ENCODE results near the gene ACOXL.

The ACOXL gene

GRCh38 chr2:110876167-110876999, 144.0 kb downstream of the ACOXL start:
- no peak for DNase-seq (ENCODE audit: low read depth)

- no peak for DNase-seq (ENCODE audit: low read depth)
Observed at GRCh38 chr2:110877031-110877827, 144.9 kb downstream of the ACOXL start.

DNA sequence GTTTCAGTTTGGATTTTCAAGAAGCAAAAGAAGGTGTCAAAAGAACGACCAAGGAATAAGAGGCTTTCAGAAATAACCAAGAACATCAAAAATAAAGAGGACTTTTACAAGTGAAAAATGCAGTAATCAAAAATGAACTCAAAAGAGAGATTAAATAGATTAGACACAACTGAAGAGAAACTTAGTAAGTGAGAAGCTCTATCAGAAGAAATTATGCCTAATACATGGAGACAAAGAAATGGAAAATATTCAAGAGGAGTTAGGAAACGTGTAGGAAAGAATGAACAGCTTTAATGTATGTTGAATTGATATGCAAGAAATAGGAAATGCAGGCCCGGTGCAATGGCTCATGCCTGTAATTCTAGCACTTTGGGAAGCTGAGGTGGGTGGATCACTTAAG, 145.8 kb downstream of the ACOXL start:
- no peak for DNase-seq (ENCODE audit: low read depth)

GRCh38 chr2:110881908-110882307, 149.5 kb downstream of the ACOXL start:
- no peak for DNase-seq (ENCODE audit: low read depth)

DNA sequence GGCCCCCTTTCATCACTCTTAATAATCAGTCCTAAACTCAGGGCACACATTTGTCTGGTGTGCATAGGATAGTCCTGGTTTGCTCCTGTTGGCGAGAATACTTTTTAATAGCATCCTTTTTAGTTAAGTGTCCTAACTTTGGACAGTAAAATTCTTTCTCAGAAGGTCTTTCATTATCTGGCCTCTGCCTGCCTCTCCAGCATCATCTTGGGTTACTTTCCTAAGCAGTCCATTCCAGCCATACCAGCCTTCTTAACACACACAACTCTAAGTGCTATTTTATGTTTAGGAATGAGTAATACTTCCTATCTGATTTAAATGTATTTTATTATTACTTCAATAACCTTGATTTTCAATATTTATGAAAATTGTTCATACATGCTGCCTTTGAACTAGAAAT, 151.0 kb downstream of the ACOXL start:
- DNase-seq (ENCODE audit: low read depth), result no peak

DNA sequence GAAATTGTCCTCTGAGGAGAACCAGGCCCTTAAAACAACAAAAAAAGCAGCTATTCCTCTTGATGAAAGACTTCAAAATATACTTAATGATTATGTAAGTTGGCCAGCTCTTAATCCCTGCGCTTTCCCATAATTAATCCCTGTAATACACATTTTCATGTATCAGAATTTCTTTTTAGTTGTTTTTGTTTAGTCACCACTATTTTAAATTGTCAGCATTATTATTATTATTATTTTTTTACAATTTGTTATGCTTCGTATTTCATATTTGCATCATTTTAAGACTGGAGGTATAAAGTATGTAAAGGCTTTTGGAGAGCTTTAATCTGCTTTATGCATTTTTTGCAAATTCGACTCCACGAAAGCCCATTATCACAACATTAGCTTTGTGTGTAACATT, 152.9 kb downstream of the ACOXL start:
- DNase-seq (ENCODE audit: low read depth), result no peak

DNA sequence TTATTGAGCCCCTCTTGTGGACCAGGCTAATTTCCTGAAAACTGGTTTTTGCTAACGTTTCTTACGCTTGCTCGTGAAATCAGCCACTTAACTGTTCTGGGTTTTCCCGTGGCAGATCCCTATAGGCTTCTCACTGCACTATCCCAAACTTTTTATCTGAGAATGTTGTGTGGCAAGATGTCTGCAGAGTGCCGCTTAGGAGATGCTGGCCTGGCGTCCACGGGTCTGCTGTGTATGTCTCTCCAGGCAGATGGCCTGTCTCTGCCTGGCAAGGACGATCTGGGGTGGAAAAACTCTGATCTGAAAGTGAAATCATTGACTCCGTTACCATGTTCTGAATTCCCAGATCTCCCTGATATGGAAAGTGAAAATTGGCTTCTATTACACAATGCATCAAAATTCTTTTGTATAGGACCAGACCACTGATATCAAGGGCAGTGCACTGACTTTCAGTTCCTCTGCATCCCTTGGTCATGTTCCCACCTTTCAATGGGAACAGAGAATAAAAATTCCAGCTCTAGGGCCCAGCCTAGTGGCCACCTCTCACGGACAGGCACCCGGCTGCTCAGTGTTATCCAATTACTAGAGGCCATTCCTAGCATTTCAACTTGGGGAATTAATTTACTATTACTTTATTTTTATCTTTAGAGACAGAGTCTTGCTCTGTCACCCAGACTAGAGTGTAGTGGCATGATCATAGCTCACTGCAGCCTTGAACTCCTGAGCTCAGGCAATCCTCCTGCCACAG, 154.6 kb downstream of the ACOXL start:
- DNase-seq (ENCODE audit: low read depth), result no peak

- no peak for DNase-seq (ENCODE audit: low read depth)
Observed at GRCh38 chr2:110888411-110888810, 156.0 kb downstream of the ACOXL start.

DNA sequence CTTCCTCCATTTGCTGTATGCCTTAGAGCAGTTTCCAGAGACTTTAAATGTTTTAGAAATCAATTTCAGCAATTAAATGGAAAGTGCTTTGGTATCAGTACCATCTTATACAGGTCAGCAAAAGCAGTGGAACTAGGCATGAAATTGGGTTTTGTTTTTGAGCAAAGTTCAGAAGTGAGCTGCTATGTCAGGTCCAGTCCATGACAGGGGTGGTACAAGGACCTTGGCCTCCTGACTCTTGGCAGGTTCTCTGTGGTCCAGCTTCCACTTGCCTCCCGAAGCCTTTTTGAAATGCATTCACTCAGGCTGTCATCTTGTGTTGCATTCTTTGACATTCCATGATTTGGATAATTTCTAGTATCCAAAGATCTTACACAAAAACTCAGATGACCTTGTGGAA, 159.3 kb downstream of the ACOXL start:
- DNase-seq (ENCODE audit: low read depth), result no peak

DNA sequence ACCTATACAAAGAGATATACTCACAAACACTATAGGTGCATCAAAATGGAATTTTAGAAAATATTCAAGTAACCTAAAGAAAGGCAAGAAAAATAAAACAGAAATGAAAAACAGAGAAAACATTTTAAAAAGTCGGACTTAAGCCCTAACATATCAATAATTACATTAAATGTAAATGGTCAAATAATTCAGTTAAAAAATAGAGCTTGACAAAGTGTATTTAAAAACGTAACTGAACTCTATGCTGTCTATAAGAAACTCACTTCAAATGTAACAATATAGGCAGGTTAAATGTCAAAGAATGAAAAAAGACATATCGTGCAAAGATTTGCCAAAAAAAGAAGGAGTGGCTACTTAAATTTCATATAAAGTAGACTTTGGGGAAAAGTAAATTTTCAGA, 163.9 kb downstream of the ACOXL start:
- no peak for DNase-seq (ENCODE audit: low read depth)

DNA sequence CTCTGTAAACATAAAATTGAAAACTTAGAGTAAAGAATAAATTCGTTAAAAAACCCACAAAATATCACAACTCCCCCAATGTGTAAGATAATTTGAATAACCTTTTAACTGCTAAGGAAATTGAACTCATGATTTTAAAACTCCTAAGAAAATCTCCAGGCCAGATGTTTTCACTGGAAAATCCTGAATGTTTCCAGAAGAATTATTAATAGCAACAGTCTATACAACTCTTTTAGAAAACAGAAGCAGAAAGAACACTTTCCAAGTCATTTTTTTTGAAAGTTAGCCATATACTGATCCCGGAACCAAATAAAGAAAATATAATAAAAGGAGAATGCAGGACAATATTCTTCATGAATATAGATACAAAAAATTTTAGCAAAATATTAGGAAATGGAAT, 165.6 kb downstream of the ACOXL start:
- no peak for DNase-seq (ENCODE audit: low read depth)

- DNase-seq (ENCODE audit: low read depth), result no peak
Observed at GRCh38 chr2:110900191-110900590, 167.8 kb downstream of the ACOXL start.

DNA sequence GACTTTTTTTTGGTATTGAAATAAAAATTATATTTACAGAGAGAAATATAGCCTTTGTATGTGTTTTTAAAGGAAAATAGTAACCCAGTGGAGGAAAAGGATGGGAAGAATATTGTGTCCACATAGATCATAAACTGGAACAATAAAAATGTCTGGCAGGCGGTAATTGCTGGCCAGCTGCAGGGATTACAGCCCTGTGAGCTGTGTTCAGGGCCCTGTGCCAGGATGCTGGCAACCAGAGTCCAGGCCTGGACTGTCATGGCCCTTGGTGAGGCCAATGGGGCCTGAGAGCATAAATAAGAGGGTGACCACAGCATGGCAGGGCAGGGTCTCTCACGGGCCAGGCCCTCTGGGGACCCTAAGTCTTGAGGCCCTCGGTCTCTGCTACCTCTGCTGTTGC, 171.2 kb downstream of the ACOXL start:
- DNase-seq (ENCODE audit: low read depth), result no peak

DNA sequence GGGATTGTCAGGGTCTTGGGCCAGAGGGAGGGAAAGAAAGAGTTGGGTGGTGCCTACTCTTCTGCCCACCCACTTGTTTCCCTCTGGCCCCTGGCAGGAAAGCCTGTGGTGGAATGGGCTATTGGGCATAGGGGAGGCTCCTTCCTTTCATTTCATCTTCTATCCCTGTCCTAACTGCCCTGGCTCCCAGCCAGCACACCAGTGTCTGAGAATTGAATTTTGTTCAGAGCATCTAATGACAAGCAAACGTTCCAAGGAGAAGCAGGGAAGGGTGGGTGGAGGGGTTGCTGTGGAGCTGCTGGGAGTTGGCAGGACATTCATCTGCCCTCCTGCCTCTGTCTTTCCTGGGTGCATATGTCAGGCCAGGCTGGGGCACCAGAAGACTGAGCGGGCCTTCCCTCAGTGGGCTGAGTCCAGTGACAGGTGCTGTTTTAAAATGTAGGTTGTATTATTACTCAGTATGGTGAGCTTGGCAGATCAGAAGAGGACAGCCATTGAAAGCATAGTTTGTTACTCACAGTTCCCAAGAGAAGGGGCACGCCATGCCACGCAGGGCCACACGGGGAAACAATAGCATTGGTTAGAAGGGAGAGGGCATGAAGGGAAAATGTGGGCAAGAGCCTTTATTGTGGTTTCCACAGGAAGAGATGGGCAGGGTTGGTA, 171.9 kb downstream of the ACOXL start:
- no peak for DNase-seq (ENCODE audit: low read depth)

DNA sequence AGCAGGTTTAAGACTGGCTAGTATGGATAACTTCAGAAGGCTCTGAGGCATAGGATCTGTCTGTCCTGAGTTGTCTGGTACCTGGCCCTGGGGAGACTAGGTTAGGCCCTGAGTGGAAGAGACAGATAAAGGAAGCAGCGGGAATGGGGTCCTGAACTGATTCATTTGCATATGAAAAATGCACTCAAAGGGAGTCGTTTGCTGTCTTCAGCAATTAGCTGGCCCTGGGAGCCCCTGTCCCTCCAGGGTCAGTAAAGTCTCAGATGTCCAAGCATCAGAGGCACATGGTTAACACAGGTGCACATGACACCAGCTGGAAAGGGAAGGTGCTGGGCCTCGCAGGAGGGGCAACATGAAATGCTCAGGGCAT, 172.4 kb downstream of the ACOXL start:
- no peak for DNase-seq (ENCODE audit: low read depth)

- no peak for DNase-seq (ENCODE audit: low read depth)
Observed at GRCh38 chr2:110905217-110905616, 172.8 kb downstream of the ACOXL start.

DNA sequence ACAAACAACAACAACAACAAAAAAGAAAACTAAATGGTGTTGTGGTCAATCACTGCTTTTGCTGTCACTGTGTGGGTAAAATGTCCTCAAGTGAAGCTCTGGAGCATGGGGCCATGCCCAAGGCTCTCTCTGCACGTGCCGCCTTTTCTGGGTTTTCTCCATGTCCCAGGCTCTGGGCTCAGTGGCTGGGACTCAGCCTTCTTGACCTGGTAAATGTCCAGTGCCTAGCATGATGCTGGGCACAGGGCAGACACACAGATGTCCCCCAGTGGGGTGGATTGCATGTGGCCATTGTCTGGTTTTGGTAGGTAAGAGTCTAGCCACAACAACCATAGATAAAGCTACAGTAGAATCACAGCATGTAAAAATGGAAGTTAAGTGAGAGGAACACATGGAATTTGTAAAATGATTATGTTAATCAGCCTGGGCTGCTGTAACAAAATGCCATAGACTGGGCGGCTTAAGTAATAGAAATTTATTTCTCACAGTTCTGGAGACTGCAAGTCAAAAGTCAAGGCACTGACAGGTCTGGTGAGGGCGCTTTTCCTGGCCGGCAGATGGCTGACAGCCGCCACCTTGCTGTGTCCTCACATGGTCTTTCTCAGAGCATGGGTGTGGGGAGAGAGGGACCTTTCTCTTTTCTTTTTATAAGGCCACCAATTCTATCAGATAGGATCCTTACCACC, 174.4 kb downstream of the ACOXL start:
- no peak for DNase-seq (ENCODE audit: low read depth)

DNA sequence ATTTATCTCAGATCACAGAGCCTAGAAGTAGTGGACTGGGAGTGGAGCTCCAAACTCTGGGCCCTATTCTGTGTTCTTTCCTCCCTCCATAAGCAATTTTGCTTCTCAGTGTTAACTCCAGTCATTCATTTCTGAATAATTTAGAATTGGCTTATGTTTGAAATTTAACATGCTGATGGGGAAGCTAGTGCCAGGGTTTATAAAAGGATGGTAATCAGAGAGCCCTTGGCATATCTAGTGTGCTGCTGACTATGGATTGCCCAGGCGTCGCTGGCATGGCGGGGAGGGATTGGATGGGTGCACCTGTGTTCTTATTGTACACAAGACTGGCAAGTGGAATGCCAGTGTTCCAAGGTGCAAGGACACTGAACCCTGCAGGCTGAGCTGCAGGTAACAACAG, 177.1 kb downstream of the ACOXL start:
- no peak for DNase-seq (ENCODE audit: low read depth)

DNA sequence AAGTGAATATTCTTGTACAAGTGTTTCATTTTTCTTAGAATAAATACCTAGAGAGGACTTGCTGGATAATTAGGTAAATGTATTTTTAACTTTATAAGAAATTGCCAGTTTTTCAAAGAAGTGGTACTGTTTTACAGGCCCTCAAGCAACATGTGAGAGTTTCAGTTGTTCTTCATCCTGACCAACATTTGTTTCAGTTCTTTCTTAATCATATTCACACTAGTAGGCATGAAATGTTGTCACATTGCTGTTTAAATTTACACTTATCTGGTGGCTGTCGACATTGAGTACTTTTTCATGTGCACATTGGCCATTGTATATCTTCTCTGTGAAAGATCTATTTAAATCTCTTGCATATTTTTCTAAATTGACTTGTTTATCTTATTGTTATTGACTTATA, 178.1 kb downstream of the ACOXL start:
- DNase-seq (ENCODE audit: low read depth), result no peak

- no peak for DNase-seq (ENCODE audit: low read depth)
Observed at GRCh38 chr2:110919738-110920137, 187.4 kb downstream of the ACOXL start.

DNA sequence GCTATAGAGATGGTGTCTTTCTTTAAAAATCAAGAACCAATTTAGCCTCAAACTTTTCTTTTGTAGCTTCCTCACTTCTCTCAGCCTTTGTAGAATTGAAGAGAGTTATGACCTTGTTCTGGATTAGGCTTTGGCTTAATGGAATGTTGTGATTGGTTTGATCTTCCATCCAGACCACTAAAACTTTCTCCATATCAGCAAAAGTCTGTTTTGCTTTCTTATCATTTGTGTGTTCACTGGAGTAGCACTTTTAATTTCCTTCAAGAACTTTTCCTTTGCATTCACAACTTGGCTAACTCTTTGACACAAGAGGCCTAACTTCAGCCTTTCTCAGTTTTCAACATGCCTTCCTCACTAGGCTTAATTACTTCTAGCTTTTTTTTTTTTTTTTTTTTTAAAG, 193.1 kb downstream of the ACOXL start:
- no peak for DNase-seq (ENCODE audit: low read depth)

- no peak for DNase-seq (ENCODE audit: low read depth)
Observed at GRCh38 chr2:110927526-110927925, 195.2 kb downstream of the ACOXL start.

Measured in activated T-cell treated with anti-CD3 and anti-CD28 coated beads for 48 hours (primary cell).